GM18507 (cell line): ENCODE data around the gene DLGAP1.
"Not testable (repeated sequence)": the region's sequence is repeated elsewhere in the genome, so short reads cannot be mapped to it uniquely, and the experiment has no call there.

ENCODE experiments used
- DNase-seq: peaks from one replicate; pipeline ENCODE4 v3.0.0; 2011; ENCODE audit warnings: low read depth; ENCODE audit not compliant: insufficient read length; ENCODE audit errors: extremely low spot score
- FAIRE-seq: peaks from 2 replicates; lab custom pipeline; 2011; peaks lifted over from hg19 to GRCh38; lab: Jason Lieb, UNC

DLGAP1 gene

GRCh38 chr18:3580523-3581025, 874.5 kb downstream of the DLGAP1 start:
- FAIRE-seq: not testable (repeated sequence)

GRCh38 chr18:3579701-3580100, 875.4 kb downstream of the DLGAP1 start:
- FAIRE-seq: no peak
- DNase-seq: no peak

More at GRCh38 chr18:3580523-3581025, 874.5 kb downstream of the DLGAP1 start:
- DNase-seq: not testable (repeated sequence)

DNA sequence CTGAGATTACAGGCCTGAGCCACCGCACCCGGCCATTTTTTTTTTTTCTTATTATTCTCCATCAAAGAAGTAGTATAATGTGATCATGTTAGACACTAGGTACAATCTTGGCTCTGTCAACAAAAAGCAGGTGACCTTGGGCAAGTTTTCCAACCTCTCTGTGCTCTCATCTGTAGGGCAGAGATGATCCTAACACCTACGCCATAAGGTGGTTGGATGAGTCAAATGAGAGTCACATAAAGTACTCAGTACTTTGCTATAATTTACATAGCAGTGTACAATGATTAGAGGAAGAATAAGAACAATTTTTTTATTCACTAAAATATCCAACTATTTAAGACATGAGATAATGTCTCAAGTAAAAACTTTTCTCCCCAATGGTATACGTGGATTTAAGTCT, 876.5 kb downstream of the DLGAP1 start:
- FAIRE-seq (no peak), DNase-seq (no peak)

DNA sequence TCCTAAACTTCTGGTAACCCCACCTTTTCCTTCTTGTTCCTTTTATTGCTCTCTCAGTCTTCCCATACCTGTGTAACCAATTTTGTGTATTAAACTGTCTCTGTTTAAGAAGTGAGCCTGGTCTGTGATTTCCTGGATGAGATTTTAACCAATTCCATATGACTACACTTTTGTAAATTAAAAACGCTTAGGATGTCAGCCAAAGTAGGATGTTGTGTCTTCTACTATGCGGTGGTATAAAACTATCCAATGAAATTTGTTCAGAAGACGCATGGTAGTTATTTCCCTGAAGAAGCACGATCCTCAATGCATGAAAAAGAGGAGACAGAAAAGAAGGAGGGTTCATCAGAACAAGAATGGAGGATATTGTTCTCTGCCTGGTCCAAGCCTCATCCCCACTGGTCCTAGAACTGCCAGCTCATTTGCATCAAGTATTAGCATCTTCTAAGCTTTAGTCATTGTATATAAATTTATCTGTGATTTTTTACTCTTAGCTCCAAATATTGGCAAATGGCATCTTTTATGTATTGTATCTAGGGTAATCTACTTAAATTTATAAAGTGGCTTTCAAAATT, 877.7 kb downstream of the DLGAP1 start:
- DNase-seq (no peak), FAIRE-seq (no peak)

DNA sequence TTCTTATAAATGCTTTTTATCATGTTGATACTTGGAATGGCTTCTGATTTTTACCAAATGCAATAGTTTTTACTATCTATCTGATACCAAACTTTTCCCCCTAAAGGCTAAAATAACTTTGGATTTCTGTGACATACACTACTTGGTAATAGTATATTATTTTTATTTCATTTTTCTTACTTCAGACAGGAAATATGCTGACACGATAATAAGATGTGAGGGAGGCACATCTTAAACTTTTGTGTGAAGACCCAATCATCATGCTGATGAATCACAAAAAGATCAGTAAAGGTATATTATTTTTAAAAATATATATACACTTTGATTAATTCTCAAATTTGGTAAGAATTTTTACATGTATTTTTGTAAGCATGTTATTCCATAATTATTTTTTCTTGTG, 882.3 kb downstream of the DLGAP1 start:
- DNase-seq: no peak
- FAIRE-seq: no peak

DNA sequence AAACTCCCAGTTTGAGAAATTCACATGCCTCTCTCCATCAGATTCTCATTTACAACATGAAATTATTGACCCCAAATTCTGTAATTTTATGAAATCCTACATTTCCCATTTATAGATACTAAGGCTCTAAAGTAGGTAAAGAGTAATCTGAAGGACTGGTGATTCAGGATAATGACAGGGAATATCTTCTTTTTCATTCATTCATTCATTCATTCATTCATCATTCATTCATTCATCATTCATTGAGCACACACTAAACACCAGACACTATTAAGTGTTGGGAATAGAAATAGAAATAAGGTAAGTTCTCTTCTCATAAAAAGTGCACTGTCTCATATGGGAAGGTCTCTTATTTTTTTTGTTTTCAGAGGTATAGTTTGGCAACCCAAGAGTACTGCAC, 888.3 kb downstream of the DLGAP1 start:
- no peak for FAIRE-seq
- no peak for DNase-seq

- no peak for DNase-seq
- no peak for FAIRE-seq
These were observed 894.4 kb downstream of the DLGAP1 start for GRCh38 chr18:3560755-3561154.

DNA sequence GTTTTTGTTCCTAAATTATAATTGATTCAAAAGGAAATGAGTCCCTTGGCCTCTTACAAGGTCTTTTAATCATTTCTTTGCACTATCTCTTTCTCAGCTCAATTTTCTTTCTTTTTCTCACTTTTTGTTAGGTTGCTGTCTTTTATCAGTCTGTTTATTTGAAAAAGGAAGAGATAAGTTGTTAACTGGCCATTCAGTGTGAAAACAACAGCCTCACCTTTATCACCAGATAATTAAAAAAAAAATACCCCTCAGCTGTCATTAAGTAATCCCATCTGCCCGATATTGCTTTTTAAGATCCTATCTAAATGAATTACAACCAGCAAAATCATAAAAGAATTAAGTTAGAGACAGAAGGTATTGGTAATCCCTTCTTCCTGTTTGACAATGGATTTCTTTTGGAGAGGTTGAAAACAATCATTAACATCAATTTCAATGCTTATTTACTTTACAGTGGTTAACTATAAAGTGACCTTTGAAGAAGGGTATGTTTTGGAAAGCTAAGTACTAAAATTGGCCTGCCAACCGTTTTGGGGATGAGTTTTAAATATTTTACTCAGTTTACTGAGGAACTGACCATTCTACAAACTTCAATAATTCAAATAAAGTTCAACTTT, 900.2 kb downstream of the DLGAP1 start:
- no peak for DNase-seq
- FAIRE-seq: no peak

GRCh38 chr18:3554091-3554601, 901.0 kb downstream of the DLGAP1 start:
- FAIRE-seq (no peak), DNase-seq (no peak)

GRCh38 chr18:3552305-3552704, 902.8 kb downstream of the DLGAP1 start:
- FAIRE-seq (no peak), DNase-seq (no peak)

GRCh38 chr18:3547891-3548615, 907.1 kb downstream of the DLGAP1 start:
- DNase-seq (no peak), FAIRE-seq (no peak)

GRCh38 chr18:3546106-3546505, 909.0 kb downstream of the DLGAP1 start:
- DNase-seq (no peak), FAIRE-seq (no peak)

- no peak for FAIRE-seq
- DNase-seq: no peak
These were observed 910.6 kb downstream of the DLGAP1 start for GRCh38 chr18:3544537-3544936.

DNA sequence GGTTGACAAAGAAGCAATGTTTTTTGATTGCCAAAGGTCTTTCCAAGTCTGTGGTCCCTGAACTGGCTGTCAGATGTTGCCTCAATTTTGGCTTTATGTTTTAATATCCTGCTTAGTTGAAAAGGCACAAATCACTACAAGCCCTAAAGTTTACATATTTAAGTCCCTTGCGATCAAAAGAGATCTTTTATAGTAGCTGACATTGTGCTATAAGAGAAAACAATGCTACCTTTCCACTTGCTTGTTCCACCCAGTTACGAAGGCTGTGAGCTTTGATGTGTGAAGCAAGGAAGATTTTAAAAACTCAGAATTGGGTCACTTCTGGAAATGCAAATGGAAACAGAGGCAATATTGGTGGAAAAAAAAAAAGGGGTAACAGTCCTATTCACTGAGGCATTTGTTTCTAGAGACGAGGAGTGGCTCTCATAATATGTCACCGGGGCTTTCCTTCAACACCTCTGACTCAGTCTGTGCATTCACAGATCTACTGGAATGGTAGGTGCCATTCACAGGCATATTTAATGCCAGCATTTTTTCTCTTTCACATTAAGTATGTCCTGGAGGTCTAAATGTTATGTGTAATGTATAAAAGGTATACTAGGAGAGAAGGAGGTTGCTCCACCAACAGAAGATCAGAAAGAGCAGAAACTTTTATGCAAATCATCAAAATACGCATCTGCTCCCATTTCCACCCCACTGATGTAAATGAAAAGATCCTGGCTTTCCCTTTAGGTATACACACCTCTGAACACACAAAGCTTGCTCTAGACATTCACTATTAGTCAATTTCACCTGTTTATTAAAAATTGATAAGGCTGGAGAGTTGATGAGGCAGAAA, 913.3 kb downstream of the DLGAP1 start:
- peak; percentile 50 for FAIRE-seq
- no peak for DNase-seq

GRCh38 chr18:3540805-3541548, 914.1 kb downstream of the DLGAP1 start:
- no peak for DNase-seq
- no peak for FAIRE-seq

DNA sequence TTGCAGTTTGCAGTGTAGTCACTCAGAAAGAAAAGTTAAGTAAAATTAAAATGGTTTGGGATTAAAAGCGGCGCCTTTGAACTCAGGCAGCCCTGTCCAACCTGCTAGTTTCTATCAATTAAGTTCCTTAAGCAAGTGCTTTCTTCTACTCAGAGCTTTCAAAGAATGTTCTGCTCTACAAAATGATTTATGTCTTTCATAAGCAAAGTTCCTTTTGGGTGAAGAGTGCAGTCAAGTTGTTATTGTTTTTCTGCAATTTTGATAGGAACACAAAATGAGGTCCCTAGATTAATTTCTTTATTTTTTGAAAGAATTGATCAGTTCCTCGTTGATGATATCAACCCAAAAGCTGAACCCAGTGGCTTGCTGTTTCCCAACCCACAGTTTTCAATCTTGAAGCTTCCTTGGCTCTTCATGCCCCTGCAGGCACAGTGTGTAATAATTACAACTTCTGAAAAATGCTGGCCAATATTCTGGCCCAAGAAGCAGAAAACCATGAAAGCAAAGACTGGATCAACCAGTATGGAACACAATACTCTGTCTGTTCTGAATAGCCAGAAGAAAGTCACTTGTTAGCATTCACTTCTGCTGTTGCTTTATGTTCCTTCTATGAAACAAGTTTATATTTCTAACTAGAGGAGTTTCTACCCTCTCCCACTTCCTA, 916.0 kb downstream of the DLGAP1 start:
- DNase-seq: no peak

DNA sequence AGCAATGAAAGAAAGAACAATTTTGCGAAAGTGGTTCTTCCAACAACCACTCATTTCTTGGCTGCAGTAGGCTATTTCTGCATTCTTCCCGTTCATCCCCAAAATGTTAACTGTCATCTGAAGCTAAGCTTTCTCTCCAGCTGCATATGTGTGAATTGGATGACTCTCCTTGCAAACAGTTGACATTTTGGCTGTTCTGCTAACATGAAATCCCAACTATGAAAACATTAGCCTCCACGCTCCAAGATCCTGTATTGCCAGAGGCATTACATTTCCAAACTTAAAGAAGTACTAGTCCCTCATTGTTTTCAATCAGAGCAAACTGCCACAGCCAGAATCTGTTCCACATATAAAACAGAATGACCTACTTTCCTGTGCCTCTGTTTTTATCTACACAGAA, 916.7 kb downstream of the DLGAP1 start:
- DNase-seq (no peak), FAIRE-seq (no peak)

More for the DNA sequence above, 916.0 kb downstream of the DLGAP1 start:
- FAIRE-seq: no peak

DNA sequence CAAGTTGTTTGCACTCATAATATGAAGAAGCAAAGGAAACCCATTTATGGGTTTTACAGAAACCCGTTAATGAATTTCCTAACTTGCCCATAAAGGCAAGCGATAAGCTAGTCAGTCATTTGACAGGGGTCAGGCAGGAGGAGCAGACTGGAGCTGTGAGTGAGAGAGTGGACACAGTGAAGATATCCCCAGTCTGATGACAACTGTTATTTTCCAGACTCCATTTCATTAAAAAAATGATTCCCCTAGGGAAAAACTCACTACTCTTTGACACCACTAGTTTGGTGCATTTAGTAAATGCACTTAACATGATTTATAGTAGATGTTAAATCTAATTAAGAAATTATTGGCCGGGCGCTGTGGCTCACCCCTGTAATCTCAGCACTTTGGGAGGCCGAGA, 924.3 kb downstream of the DLGAP1 start:
- DNase-seq (no peak), FAIRE-seq (no peak)

DNA sequence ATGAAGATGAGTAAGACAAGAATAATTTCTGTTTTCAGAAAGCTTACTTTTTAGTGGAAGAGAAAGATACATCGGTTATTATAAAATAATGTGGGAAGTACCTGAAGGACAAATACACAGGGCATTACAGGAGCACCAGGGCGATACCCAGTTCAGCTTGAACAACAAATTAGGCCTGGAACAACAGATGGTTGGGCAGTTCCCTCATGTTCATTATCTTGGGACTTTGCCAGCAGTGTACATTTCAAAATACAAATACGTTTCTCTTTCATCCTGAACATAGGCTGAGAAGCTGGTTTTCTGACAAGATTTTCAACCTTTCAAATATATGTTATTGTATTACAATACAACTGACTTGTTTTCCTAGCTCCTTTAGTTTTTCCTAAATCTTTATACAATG, 925.5 kb downstream of the DLGAP1 start:
- DNase-seq (no peak), FAIRE-seq (no peak)
